Stimulated activated CD4-positive, alpha-beta T cell treated with anti-CD3 and anti-CD28 coated beads, Interleukin-12 subunit alpha, Interleukin-12 subunit beta, amount 100 ng/mL, for 4 hours (primary cell): ENCODE results near the gene CTNND2.

Experiments used
- DNase-seq: peaks from one replicate; pipeline ENCODE4 v3.0.0-alpha.2; 2020

Gene CTNND2

GRCh38 chr5:11056560-11056959 lies 847.7 kb downstream of the CTNND2 start:
- no peak for DNase-seq

- DNase-seq, result no peak
Measured at GRCh38 chr5:11054014-11054413, 850.2 kb downstream of the CTNND2 start.

GRCh38 chr5:11052871-11053270 lies 851.4 kb downstream of the CTNND2 start:
- no peak for DNase-seq

- no peak for DNase-seq
Measured at GRCh38 chr5:11050596-11051304, 853.5 kb downstream of the CTNND2 start.

GRCh38 chr5:11048760-11049159 lies 855.5 kb downstream of the CTNND2 start:
- DNase-seq, result no peak

- no peak for DNase-seq
Measured at GRCh38 chr5:11047625-11048024, 856.6 kb downstream of the CTNND2 start.

- DNase-seq, result no peak
Measured at GRCh38 chr5:11047030-11047429, 857.2 kb downstream of the CTNND2 start.

- DNase-seq, result no peak
Measured at GRCh38 chr5:11046160-11046559, 858.1 kb downstream of the CTNND2 start.

- no peak for DNase-seq
Measured at GRCh38 chr5:11045411-11045810, 858.8 kb downstream of the CTNND2 start.

GRCh38 chr5:11044581-11044980 lies 859.7 kb downstream of the CTNND2 start:
- no peak for DNase-seq

- no peak for DNase-seq
Measured at GRCh38 chr5:11043881-11044280, 860.4 kb downstream of the CTNND2 start.

- no peak for DNase-seq
Measured at GRCh38 chr5:11040345-11040744, 863.9 kb downstream of the CTNND2 start.

GRCh38 chr5:11038772-11039171 lies 865.5 kb downstream of the CTNND2 start:
- DNase-seq, result no peak

- DNase-seq, result no peak
Measured at GRCh38 chr5:11037941-11038340, 866.3 kb downstream of the CTNND2 start.

- DNase-seq, result no peak
Measured at GRCh38 chr5:11037080-11037479, 867.2 kb downstream of the CTNND2 start.

GRCh38 chr5:11030671-11031070 lies 873.6 kb downstream of the CTNND2 start:
- DNase-seq, result no peak

- DNase-seq, result no peak
Measured at GRCh38 chr5:11027660-11028059, 876.6 kb downstream of the CTNND2 start.

GRCh38 chr5:11026543-11026942 lies 877.7 kb downstream of the CTNND2 start:
- no peak for DNase-seq

GRCh38 chr5:11023945-11024344 lies 880.3 kb downstream of the CTNND2 start:
- DNase-seq, result no peak

- no peak for DNase-seq
Measured at GRCh38 chr5:11013793-11014192, 890.5 kb downstream of the CTNND2 start.

GRCh38 chr5:11012295-11012694 lies 892.0 kb downstream of the CTNND2 start:
- DNase-seq, result no peak

GRCh38 chr5:11010429-11011210 lies 893.6 kb downstream of the CTNND2 start:
- DNase-seq, result no peak

- no peak for DNase-seq
Measured at GRCh38 chr5:11009576-11009975, 894.7 kb downstream of the CTNND2 start.

- DNase-seq, result no peak
Measured at GRCh38 chr5:11007269-11007870, 896.9 kb downstream of the CTNND2 start.
